HL-60/S4 treated with phorbol 12-myristate 13-acetate at 8.2 ng/mL for 4 days and 3 days (cell line): ENCODE data around the gene MUC5B.

Source experiments
- in situ Hi-C: fragments of 300-500 bp; cut with MboI; formaldehyde crosslinking; loops from 2 replicates; pipeline ENCODE4 v1.15.0; 2022; ENCODE audit warnings: low sequenced_read_pairs

MUC5B gene

DNA sequence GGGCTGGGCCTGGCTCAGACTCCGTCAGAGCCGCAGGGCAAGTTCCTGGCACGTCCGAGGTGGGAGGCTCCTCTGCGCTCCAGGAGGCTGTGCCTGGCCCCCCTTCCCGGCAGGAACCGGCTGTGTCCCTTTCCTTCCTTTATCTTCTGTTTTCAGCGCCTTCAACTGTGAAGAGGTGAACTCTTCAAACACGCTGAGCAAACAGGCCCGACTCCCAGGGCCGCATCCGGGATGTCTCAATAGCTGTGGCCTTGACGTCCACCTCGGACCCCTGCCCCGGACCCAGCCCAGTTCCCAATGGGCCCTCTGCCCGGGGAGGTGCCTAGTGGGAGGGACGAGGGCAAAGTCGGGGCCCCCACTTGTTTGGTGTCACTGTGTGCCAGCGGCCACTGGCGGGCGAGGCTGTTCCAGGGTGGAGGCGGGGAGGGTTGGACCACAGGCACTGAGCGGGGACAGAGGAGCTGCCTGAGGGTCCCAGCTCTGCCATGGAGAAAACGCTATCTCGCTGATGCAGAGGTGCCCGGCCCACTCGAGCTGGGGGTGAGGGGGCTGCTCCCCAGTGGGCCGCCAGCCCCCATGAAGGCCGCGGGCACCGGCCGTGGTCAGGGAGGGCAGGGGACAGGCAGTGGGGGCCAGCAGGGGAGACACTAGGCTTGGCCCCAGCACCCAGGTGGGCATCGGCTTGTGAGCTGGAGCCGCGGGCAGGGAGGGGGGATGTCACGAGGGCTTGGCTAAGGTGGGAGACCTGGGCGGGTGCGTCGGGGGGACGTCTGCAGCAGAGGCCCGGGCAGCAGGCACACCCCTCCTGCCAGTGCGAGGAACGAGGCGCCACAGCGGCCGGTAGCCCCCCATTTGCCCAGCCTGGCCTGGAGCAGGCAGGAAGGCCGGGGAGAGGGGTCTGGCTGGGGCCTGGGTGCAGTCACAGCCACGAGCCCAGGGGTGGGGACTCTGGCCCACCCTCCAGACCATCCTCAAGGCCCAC, 2.7 kb upstream of the MUC5B start:
- in situ Hi-C loops, result no loop called here

DNA sequence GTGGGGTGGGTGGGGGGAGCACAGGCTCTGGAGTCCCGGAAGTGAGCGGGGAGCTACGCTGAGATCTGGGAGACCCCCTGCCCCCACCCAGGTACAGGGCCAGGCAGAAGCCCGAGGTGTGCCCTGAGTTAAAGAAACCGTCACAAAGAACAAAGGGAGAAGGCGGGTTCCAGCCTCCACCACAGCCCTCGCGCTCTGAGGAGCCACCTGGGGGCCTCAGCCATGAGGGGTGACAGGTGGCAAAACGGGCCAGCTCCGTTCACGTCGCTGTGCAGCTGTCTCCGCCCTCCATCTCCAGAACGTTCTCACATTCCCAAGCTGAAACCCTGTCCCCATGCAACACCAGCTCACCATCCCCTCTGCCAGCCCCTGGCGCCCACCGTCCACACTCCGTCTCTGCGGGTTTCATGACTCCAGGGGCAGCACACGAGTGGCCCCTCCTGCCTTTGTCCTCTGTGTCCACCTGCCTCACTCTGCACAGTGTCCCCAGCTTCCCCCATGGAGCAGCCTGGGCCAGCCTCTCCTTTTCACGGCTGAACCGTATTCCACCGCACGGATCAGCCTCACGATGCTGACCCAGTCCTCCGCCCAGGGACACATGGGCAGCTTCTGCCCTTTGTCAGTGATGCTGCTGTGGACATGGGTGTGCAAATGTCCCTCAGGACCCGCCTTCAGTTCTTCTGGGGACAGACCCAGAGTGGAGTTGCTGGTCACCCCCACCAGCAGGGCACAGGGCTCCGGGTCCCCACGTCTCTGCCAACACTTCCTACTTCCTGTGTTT, 1.7 kb upstream of the MUC5B start:
- in situ Hi-C loops, result no loop called here

DNA sequence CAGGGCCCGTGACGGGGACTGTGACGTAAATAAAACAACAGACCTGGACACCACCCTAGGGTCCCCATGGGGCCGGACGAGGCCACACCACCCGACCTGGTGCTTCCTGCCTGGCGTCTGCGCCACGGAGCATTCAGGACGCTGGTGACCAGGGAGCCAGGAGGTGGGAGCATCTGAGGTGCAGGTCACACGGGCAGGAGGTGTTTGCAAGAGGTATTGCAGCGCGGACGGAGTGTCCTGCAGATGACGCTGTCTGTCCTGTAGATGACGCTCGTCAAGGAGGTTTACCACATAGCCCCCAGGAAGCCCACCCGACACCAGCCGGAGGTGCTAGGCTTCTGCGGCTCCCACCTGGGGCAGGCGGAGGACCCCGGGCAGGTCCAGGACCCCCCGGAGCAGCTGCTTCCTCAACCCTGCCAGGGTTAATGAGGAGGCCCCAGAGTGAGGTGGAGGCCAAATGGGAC, 986 bp upstream of the MUC5B start:
- in situ Hi-C loops, result no loop called here

DNA sequence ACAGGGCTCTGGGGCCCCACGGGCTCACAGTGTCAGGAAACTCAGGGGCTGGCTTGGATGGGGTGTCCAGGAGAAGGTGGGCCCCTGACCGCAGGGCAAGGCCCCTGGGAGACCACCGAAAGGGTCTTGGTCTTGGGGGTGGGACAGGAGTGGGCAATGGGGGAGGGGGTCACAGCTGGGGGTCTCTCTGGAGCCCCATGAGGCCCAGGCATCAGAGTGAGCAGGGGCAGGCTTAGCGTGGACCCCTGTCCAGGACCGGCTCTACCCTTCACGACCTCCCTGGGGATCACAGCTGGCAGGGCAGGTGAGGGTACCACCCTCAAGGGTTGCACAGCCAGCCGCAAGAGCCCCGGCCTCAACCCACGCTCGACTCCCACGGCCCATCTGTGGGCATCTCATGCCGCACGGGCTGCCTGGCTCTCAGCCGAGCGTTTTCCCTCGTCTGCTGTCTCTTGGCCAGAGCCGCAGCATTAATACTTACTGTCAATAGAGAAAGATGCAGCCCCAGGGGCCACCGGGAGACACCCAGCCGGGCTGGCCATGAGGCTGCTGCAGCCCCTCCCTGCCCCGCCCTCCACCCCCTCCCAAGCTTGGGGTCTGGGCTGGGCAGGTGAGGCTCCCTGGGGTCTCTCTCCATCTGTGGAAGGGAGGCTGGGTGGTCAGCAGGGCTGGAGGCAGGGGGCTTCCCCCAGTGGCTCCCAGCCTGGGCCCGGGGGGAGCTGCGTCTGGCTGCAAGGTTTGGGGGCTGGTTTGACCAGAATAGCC, 662 bp downstream of the MUC5B start:
- in situ Hi-C loops, result no loop called here

DNA sequence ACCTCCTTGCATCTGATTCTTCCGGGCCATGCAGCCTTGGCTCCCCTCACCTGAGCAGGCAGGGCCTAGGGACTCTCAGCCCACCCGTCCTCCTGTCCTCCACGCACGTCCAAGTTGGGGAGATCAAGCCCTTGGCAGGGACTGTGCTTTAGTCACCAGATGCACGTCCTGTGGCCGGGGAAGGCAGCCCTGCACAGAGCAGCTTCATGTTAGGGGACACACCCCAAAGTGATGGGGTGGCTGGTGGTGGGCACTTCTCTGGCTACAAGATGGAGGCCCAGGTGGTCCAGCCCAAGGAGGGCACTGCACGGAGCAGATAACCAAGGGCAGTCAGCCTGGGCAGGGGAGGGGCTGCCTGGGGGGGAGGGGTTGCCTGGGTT, 1.2 kb downstream of the MUC5B start:
- in situ Hi-C loops, result no loop called here

DNA sequence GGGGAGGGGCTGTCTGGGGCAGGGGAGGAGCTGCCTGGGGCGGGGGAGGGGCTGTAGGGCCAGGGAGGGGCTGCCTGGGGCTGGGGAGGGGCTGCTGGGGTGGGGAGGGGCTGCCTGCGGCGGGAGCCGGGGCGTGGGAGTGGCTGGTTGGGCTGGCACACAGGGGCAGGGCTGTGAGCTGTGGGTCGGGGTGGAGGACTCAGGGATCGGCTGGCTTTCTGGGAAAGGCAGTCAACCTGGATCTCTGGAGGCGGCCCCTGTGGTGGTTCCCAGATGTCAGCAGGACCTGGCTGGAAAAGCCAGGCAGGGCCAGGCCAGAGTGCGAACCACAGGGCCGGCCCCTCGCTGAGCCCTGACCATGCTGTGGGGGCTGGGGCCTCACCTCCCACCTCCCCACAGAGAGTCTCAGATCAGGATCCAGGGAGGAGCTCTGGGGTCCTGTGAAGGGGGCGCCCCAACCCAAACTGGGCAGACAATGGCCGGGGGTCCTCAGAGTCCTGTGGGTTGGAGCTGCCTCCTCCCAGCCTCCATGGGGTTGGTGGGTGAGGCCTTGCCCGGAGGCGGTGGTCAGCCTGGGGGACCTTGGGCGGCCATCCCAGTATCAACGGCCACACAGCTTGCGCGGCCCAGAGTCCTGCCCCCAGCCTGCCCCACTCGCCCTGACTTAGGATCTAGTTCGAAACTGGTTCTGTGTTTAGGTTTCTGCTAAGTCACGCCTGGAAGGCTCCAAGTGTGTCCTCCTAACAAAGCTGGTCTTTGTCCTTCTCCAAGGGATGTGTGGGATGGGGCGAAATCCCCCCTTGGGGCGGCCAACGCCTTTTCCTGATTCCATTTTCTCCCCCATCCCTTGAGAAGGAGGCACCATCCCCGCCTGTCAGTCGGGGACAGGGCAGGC, 1.9 kb downstream of the MUC5B start:
- in situ Hi-C loops, result no loop called here

DNA sequence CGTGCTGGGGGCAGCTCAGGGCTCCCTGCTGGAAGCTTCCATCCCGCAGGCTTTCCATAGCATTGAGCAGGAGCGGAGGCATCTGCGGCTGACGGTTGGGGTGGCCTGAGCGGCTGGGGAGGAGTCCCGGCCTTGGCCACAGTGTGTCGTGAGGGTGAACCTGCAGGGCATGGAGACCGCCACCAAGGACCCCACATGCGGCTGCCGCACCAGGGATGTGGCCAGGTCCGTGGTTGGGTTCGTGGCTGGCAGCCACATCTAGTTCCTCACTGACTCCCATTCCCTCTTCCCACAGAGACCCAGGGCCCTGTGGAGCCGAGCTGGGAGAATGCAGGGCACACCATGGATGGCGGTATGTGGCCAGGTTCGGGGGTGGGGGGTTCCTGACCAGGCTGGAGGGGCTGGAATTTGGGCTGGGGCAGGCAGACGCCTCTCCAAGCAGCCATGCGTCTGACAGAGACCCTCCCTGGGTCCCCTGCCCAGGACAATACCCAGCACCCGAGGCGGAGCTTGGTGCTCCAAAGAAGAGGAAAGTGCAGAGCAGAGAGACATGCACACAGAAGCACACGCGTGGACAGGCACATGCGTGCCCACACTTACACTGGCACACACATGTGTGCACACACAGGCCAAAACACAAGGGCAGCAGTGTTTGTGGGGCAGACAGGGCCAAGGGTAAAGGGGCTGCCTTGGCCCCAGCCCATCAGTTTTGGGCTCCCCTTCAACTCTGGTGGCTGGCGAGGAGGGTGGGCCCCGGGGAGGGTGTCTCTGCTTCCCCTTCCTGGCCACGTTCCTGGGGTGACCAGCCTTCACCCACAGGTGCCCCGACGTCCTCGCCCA, 2.7 kb downstream of the MUC5B start:
- in situ Hi-C loops, result no loop called here

DNA sequence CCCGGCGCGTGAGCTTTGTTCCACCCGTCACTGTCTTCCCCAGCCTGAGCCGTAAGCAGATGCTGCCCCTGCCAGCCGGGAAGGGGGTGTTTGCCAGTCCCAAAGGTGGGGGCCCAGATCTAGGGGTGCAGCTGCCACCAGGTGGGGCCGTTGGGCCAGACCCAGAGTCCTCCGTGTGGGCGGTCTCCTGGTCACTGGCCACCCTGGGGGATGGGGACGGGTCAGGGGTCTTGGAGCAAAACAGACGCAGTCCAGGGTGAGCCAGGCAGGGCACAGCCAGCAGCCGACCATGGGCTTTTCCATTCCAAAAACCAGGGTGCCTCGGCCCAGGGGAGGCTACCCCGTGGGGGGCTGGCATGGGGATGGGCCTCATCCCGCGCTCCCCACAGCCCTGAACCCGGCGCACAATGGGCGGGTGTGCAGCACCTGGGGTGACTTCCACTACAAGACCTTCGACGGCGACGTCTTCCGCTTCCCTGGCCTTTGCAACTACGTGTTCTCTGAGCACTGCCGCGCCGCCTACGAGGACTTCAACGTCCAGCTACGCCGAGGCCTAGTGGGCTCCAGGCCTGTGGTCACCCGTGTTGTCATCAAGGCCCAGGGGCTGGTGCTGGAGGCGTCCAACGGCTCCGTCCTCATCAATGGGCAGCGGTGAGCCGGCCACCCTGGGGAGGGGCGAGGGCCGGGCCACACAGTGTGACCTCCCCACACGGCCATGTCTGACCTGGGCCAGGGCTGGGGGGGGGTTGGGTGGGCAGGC, 3.5 kb downstream of the MUC5B start:
- in situ Hi-C loops, result no loop called here

DNA sequence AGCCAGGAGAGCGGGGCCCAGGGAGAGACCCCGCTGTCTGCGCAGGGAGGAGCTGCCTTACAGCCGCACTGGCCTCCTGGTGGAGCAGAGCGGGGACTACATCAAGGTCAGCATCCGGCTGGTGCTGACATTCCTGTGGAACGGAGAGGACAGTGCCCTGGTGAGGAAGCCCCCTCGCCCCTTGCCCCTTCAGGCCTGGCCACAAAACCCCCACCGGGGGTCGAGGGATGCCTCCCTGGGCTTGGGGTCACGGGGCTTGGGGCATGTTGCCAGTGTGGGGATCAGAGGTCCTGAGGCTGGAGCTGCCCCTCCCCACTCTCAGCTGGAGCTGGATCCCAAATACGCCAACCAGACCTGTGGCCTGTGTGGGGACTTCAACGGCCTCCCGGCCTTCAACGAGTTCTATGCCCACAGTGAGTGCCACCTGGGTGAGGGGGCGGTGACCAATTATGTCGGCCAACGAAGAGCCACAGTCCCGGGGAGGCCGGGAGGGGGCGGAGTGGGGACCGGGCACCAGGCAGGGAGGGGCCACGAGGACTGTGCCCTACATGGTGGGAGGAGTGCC, 4.2 kb downstream of the MUC5B start:
- in situ Hi-C loops, result no loop called here

DNA sequence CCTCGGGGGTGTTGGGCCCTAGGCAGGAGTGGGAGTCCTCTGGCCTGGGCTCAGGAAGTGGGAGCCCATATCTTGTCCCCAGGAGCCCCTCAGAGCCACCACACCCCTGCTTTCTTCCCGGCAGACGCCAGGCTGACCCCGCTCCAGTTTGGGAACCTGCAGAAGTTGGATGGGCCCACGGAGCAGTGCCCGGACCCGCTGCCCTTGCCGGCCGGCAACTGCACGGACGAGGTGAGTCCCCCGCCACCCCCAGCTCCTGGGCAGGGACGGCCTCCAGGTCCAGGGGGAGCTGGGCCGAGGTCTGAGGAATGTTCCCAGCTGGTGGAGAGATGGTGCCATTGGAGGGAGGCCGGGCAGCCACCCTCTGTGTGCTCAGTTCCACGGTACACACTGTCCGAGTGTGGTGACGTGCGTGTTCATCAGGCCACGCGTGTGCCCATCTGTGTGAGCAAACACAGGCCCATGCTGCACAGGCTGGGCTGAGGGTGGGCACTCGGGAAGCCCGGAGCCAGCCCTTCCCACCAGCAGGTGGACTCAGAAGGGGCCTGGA, 4.8 kb downstream of the MUC5B start:
- in situ Hi-C loops, result no loop called here

DNA sequence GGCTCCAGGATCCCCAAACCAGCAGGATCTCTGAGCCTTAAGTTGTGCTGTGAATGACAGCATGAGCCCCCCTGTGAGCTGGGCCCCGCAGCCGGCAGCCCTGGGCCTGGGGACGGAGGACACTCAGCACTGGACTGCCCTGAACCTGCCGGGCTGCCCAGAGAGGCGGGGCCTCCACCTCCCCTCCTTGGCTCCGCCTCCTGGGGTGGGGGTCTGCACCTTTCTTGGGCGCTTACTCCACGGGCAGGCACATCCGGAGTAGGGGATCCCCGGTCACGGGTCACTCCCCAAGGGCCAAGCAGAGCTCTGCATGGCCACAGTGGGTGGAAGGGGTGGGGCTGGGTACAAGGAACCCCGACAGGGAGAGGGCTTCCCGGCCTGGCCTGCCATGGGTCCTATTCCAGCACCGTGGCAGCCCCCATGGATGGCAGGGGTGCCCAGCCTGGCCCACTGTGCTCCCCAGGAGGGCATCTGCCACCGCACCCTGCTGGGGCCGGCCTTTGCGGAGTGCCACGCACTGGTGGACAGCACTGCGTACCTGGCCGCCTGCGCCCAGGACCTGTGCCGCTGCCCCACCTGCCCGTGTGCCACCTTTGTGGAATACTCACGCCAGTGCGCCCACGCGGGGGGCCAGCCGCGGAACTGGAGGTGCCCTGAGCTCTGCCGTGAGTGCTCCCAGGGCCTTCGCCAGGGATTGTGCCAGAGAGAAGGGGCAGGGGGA, 5.4 kb downstream of the MUC5B start:
- in situ Hi-C loops, result no loop called here

DNA sequence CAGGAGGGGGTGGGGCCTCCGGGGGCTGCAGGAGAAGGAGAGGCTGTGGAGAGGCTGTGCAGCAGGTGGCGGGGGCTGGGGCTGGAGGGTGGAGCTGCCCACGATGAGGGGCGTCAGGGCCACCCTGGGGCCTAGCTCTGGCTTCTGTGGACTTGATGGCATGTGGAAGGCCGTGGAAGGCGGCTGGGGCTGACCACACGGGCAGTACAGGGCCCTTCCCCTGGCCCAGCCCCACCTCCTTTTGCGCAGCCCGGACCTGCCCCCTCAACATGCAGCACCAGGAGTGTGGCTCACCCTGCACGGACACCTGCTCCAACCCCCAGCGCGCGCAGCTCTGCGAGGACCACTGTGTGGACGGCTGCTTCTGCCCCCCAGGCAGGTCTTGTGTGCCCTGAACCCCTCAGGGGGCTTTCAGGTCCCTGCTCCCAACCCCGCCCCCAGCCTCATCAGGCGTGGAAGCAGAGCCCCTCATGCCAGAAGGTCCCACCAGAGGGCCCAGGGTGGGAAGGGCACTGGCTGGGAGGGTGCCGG, 6.1 kb downstream of the MUC5B start:
- in situ Hi-C loops, result no loop called here

DNA sequence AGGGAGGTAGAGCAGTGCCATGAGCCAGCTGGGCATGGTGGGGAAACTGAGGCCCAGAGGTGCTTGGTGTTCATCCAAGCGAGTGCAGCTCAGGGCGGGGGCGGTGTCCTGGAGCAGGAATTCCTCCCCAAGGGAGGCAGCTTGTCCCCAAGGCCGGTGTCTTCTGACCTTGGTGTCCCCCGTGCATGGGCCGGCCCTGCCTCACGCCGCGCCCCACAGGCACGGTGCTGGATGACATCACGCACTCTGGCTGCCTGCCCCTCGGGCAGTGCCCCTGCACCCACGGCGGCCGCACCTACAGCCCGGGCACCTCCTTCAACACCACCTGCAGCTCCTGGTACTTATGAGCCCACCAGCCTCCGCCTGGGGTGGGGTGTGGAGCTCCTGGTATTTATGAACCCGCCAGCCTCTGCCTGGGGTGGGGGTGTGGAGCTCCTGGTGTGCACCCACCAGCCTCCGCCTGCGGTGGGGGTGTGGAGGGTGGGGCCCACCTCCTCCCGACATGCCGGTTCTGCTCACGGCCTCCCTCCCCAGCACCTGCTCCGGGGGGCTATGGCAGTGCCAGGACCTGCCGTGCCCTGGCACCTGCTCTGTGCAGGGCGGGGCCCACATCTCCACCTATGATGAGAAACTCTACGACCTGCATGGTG, 6.7 kb downstream of the MUC5B start:
- in situ Hi-C loops, result no loop called here

DNA sequence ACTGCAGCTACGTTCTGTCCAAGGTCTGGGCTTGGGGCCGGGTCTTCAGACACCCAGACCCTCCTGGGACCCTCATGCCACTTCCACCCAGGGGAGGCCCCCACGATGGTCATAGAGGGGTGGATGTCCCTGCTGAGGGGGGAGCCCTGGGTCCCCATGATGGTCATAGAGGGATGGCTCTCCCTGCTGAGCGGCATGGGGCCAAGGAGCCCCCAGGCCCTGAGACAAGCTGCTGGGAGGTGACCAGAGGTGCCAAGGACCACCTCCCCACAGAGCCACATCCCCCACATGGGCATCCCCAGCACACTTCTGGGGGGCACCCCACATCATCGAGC, 7.2 kb downstream of the MUC5B start:
- in situ Hi-C loops, result no loop called here

DNA sequence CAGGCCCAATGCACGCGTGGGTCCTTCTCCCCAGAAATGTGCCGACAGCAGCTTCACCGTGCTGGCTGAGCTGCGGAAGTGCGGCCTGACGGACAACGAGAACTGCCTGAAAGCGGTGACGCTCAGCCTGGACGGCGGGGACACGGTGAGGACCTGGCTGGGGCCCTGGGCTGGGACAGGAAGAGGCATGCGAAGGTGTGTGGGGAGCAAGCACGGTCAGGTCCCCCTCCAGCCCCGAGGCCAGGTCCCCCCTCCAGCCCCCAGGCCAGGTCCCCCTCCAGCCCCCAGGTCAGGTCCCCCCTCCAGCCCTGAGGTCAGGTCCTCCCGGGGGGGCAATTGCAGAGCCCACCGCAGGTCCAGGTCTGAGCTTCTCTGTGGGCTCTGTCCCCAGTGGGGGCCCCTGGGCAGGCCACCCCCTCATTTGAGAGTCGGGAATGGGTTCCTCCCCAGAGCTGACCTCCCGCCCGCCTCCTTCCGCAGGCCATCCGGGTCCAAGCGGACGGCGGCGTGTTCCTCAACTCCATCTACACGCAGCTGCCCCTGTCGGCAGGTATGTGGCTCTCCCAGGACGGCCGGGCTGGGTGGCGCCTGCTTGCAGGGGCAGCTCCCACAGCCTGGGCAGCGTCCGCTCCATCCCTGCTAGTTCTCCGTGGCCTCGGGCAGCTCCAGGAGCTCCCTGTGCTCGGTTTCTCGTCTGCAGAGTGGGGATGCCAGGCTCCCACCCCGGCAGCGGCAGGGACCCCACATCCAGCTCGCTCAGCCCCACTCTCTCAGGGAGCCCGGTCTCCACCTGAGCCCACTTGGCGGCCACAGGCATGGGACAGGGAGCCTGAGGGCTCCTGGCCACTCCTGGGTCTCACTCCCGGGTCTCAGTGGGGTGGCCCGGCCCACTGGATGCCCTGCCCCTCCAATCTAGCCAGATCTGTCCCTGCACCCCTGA, 7.9 kb downstream of the MUC5B start:
- in situ Hi-C loops, result no loop called here
